Left renal pelvis (tissue), 4 donors: ENCODE results near the gene ZNF367. TPM values are rescaled to one million over a fixed set of nuclear protein-coding genes. Genes with fewer than 3 reads are reported as not detected.

Experiments
- DNase-seq, 4 donors: peaks; one replicate each; pipeline ENCODE4 v3.0.0-alpha.2; 2013; ENCODE audit warnings: low read depth in 4 of 4, low spot score in 3 of 4
- polyA plus RNA-seq, 4 donors: library from polyadenylated mRNA; unstranded; fragments of 120-200 nt; gene quantifications; one replicate each; pipeline ENCODE4 v1.2.1, GENCODE V29; 2013; ENCODE audit not compliant: insufficient read length in 4 of 4

ZNF367 gene
- polyA plus RNA-seq, 4 donors, result 9.3 to 14.1 (median 11.8) TPM

- DNase-seq, result no peak
These were observed 9.5 kb downstream of the ZNF367 start for GRCh38 chr9:96408409-96409280.

- no peak for DNase-seq
These were observed 17.8 kb downstream of the ZNF367 start for GRCh38 chr9:96400132-96400910.

GRCh38 chr9:96399325-96399633 is 18.9 kb downstream of the ZNF367 start:
- no peak for DNase-seq

GRCh38 chr9:96398582-96399324 is 19.4 kb downstream of the ZNF367 start:
- DNase-seq, result no peak

- DNase-seq, result no peak
These were observed 22.2 kb downstream of the ZNF367 start for GRCh38 chr9:96395964-96396363.

GRCh38 chr9:96394832-96395496 is 23.2 kb downstream of the ZNF367 start:
- DNase-seq, result no peak

- no peak for DNase-seq
These were observed 25.9 kb downstream of the ZNF367 start for GRCh38 chr9:96392263-96392662.

- no peak for DNase-seq
These were observed 27.0 kb downstream of the ZNF367 start for GRCh38 chr9:96391021-96391765.

GRCh38 chr9:96388144-96388543 is 30.0 kb downstream of the ZNF367 start:
- DNase-seq, result no peak

- no peak for DNase-seq
These were observed 32.0 kb downstream of the ZNF367 start for GRCh38 chr9:96386157-96386556.

- no peak for DNase-seq
These were observed 34.8 kb downstream of the ZNF367 start, which contains the start of gene SLC35D2 for GRCh38 chr9:96383165-96383942. Gene SLC35D2 (minus strand): TSS chr9:96383711. CDS start chr9:96383634, 77 bp downstream.

GRCh38 chr9:96382839-96383164 is 35.4 kb downstream of the ZNF367 start:
- DNase-seq, result no peak

GRCh38 chr9:96382175-96382574 is 36.0 kb downstream of the ZNF367 start:
- no peak for DNase-seq

- no peak for DNase-seq
These were observed 36.5 kb downstream of the ZNF367 start for GRCh38 chr9:96381696-96382095.

- DNase-seq, result no peak
These were observed 37.0 kb downstream of the ZNF367 start for GRCh38 chr9:96381125-96381524.

- DNase-seq, result no peak
These were observed 38.7 kb downstream of the ZNF367 start for GRCh38 chr9:96379461-96379860.

GRCh38 chr9:96378187-96378586 is 40.0 kb downstream of the ZNF367 start:
- DNase-seq, result no peak

GRCh38 chr9:96376891-96377874 is 41.0 kb downstream of the ZNF367 start:
- no peak for DNase-seq
